PC-3 (cell line): ENCODE results near the gene ANKHD1. TPM values are rescaled to one million over a fixed set of nuclear protein-coding genes. Genes with fewer than 3 reads are reported as not detected.

Experiments used
- ATAC-seq: fragments of 200-7000 bp; cut with Tn5 transposase; 2 replicates; pipeline ENCODE4 v1.9.1; 2020; ENCODE audit warnings: mild to moderate bottlenecking, moderate library complexity
- BruUV-seq: library from RNA; stranded (reverse); fragments of 400-500 nt; replicated peaks from 2 replicates; lab custom pipeline; 2021; lab: Mats Ljungman, UMichigan
- CTCF ChIA-PET: fragments of 300-600 bp; sonication (Branson Sonifier 250); formaldehyde crosslinking; loops from one replicate; lab custom pipeline; 2022; ENCODE audit warnings: antibody characterized with exemption; lab: Charles Lee
- POLR2A ChIA-PET: fragments of 300-600 bp; sonication (Branson Sonifier 250); formaldehyde crosslinking; loops from one replicate; lab custom pipeline; 2022; ENCODE audit warnings: antibody characterized with exemption; ENCODE audit not compliant: unreplicated experiment; lab: Charles Lee
- DNase-seq: peaks from one replicate; pipeline ENCODE4 v3.0.0-alpha.2; 2015
- H2AFZ ChIP-seq: fragments of 300-600 bp; sonication (generic); 2 replicates; pipeline ENCODE4 v1.6.0; 2016; ENCODE audit warnings: antibody characterized with exemption, low read length
- H3F3A ChIP-seq: fragments of 300-600 bp; sonication (generic); one replicate; pipeline ENCODE4 v1.6.0; 2017; ENCODE audit warnings: antibody characterized with exemption, low read length, control low read depth, mild to moderate bottlenecking; ENCODE audit not compliant: unreplicated experiment
- H3K27ac ChIP-seq: fragments of 300-600 bp; sonication (generic); 2 replicates; pipeline ENCODE4 v1.5.1; 2016; ENCODE audit warnings: mild to moderate bottlenecking, low read length
- H3K27me3 ChIP-seq: fragments of 300-600 bp; sonication (generic); 2 replicates; pipeline ENCODE4 v1.6.1; 2016; ENCODE audit warnings: low read length, mixed read lengths
- H3K36me3 ChIP-seq: fragments of 300-600 bp; sonication (generic); 2 replicates; pipeline ENCODE4 v1.6.1; 2016; ENCODE audit warnings: low read depth, mixed run types, low read length, mixed read lengths
- H3K4me1 ChIP-seq: fragments of 300-600 bp; sonication (generic); 2 replicates; pipeline ENCODE4 v1.5.1; 2016; ENCODE audit warnings: low read length; ENCODE audit not compliant: insufficient read depth
- H3K4me2 ChIP-seq: fragments of 300-600 bp; sonication (generic); 2 replicates; pipeline ENCODE4 v1.6.0; 2016; ENCODE audit warnings: low read length
- H3K4me3 ChIP-seq: fragments of 300-600 bp; sonication (generic); 2 replicates; pipeline ENCODE4 v1.5.1; 2016; ENCODE audit warnings: mild to moderate bottlenecking, low read length, mixed read lengths
- H3K79me2 ChIP-seq: fragments of 300-600 bp; sonication (generic); 2 replicates; pipeline ENCODE4 v1.6.1; 2017; ENCODE audit warnings: low read length, mixed read lengths
- H3K9ac ChIP-seq: fragments of 300-600 bp; sonication (generic); 2 replicates; pipeline ENCODE4 v1.6.0; 2016; ENCODE audit warnings: mild to moderate bottlenecking, low read length
- H3K9me2 ChIP-seq: fragments of 300-600 bp; sonication (generic); replicated peaks from 2 replicates; pipeline ENCODE4 v1.6.1; 2016; ENCODE audit warnings: mixed run types, low read length, mixed read lengths
- H3K9me3 ChIP-seq: fragments of 300-600 bp; sonication (generic); 2 replicates; pipeline ENCODE4 v1.6.1; 2016; ENCODE audit warnings: low read length, mixed read lengths
- H4K20me1 ChIP-seq: fragments of 300-600 bp; sonication (generic); 2 replicates; pipeline ENCODE4 v1.6.1; 2016; ENCODE audit warnings: low read length, mixed read lengths
- EZH2 ChIP-seq: fragments of 300-600 bp; sonication (generic); IDR thresholded peaks from one replicate; pipeline ENCODE4 v1.6.1; 2017; ENCODE audit warnings: antibody characterized with exemption, mild to moderate bottlenecking, low read length; ENCODE audit not compliant: unreplicated experiment
- EZH2phosphoT487 ChIP-seq: fragments of 300-600 bp; sonication (generic); IDR thresholded peaks from 2 replicates; pipeline ENCODE4 v1.6.1; 2018; ENCODE audit warnings: mild to moderate bottlenecking, antibody characterized with exemption, low read length, borderline replicate concordance
- intact Hi-C: fragments of 100-400 bp; cut with micrococcal nuclease; formaldehyde crosslinking; loops from 2 replicates; pipeline ENCODE4 v1.9.0; 2023
- total RNA-seq: library from RNA; depleted of rRNA; stranded (reverse); fragments of >200 nt; gene quantifications from 2 replicates; pipeline ENCODE4 v1.2.3, GENCODE V29; 2014
- TF ChIP-seq, protein P1 (sequence below): fragments of 300-600 bp; sonication (generic); conservative IDR thresholded peaks from 2 replicates; pipeline ENCODE4 v1.5.1; 2017; ENCODE audit warnings: antibody characterized with exemption, low read depth, mild to moderate bottlenecking, low read length

ANKHD1 gene
- total RNA-seq, 1 experiment from 2014 or later, result 64.6 TPM

DNA sequence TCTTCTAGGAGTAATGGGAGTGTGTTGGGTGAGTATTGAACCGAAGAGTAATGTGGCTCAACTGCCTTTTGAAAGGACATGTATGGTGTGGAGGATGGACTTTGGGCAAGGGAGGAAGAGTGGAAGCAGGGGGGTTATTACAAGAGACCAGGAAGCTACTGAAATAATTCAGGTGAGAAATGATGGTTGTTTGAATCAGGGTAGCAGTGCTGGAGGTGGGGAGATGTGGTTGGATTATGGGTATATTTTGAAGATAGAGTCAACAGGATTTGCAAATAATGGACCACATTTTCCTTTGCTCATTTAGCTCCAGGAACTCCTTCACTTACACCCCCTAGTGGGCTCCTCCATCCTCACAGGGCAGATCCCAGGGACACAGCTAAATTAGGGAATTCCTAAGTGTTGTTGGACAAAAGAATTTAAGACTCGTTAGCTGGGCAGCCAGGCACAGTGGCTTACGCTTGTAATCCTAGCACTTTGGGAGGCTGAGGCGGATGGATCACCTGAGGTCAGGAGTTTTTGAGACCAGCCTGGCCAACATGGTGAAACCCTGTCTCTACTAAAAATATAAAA, 42.8 kb upstream of the ANKHD1 start:
- Histone ChIP-seq H4K20me1 (no peaks in the 10 kb centered on the region), H3F3A (peaks cover 4% of the 10 kb centered on the region), H2AFZ (peak overlapping the region; percentile 5; the same call in 1 of the 2 replicates), H3K9me2 (no peaks in the 10 kb centered on the region), H3K4me3 (no peak overlapping the region), H3K36me3 (no peaks in the 10 kb centered on the region), H3K4me2 (no peak overlapping the region), H3K9me3 (no peaks in the 10 kb centered on the region), H3K4me1 (no peaks in the 10 kb centered on the region; the same call in 1 of the 2 replicates), H3K27me3 (no peaks in the 10 kb centered on the region), H3K79me2 (no peaks in the 10 kb centered on the region), H3K27ac (no peak overlapping the region), H3K9ac (no peak overlapping the region)
- peak; percentile 64 for DNase-seq
- BruUV-seq, result no TSS peak
- ATAC-seq, result no peak
- TF ChIP-seq, protein P1, sequence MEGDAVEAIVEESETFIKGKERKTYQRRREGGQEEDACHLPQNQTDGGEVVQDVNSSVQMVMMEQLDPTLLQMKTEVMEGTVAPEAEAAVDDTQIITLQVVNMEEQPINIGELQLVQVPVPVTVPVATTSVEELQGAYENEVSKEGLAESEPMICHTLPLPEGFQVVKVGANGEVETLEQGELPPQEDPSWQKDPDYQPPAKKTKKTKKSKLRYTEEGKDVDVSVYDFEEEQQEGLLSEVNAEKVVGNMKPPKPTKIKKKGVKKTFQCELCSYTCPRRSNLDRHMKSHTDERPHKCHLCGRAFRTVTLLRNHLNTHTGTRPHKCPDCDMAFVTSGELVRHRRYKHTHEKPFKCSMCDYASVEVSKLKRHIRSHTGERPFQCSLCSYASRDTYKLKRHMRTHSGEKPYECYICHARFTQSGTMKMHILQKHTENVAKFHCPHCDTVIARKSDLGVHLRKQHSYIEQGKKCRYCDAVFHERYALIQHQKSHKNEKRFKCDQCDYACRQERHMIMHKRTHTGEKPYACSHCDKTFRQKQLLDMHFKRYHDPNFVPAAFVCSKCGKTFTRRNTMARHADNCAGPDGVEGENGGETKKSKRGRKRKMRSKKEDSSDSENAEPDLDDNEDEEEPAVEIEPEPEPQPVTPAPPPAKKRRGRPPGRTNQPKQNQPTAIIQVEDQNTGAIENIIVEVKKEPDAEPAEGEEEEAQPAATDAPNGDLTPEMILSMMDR, result peak; percentile 68
- TF ChIP-seq EZH2phosphoT487, result no peak
- intact Hi-C loops, result loop anchor here (5.0 kb wide), 2 partner anchors 192 to 363 kb away; no protein-coding TSS in a partner anchor
- ChIA-PET CTCF (interaction anchor here (0.5 to 1.8 kb wide), 8 partner anchors 13 to 361 kb away, joined by 3 to 15 read pairs (median 5); partner anchors contain the start of gene HBEGF), POLR2A (interaction anchor here (0.5 to 0.6 kb wide), 2 partner anchors 361 to 687 kb away, joined by 3 to 4 read pairs; no protein-coding TSS in a partner anchor)

DNA sequence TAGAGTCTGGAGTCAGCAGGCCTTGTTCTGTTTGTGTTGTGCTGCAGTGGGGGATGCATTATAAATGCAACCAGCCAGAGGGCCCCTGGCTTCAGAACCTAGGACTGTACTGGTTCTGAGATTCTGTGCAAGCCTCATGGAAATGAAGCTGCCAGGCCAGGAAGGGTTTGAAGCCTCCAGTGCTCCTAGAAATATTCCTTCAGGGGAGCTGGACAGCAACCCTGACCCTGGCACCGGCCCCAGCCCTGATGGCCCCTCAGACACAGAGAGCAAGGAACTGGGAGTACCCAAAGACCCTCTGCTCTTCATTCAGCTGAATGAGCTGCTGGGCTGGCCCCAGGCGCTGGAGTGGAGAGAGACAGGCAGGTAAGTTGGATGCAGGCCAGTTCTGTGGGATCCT, 41.5 kb upstream of the ANKHD1 start, which contains the start of gene SLC4A9:
Gene SLC4A9 (plus strand): TSS at position 94 of the 400 bp plus-strand sequence. CDS start 43 bp downstream, at position 137.
- Histone ChIP-seq H3K4me3 (no peak within 1 kb of the TSS), H3K27ac (no peak within 1 kb of the TSS), H3K79me2 (no peaks in the 10 kb centered on the region), H3F3A (peaks cover 4% of the 10 kb centered on the region), H3K9ac (no peak within 1 kb of the TSS), H4K20me1 (no peaks in the 10 kb centered on the region), H2AFZ (no peak within 1 kb of the TSS), H3K4me2 (no peak within 1 kb of the TSS), H3K4me1 (peaks cover under 1% of the 10 kb centered on the region; the same call in 1 of the 2 replicates), H3K9me2 (no peaks in the 10 kb centered on the region), H3K36me3 (no peaks in the 10 kb centered on the region), H3K9me3 (no peaks in the 10 kb centered on the region), H3K27me3 (no peaks in the 10 kb centered on the region)
- DNase-seq (no peak), ATAC-seq (no peak)
- ChIA-PET POLR2A (interaction anchor here (0.6 kb wide), 1 partner anchor 120 kb away, joined by 3 read pairs; no protein-coding TSS in a partner anchor), CTCF (interaction anchor here (0.6 to 0.7 kb wide), 3 partner anchors 48 to 187 kb away, joined by 3 to 6 read pairs (median 5); partner anchors contain the start of gene EIF4EBP3)
- TF ChIP-seq EZH2 (no peak), EZH2phosphoT487 (no peak)
- TF ChIP-seq, protein P1, result no peak
- intact Hi-C loops, result no loop called here
- no TSS peak for BruUV-seq
